H1 (cell line): ENCODE data around the gene WDR1. TPM values are rescaled to one million over a fixed set of nuclear protein-coding genes. Genes with fewer than 3 reads are reported as not detected.

Experiments
- CTCF ChIA-PET: fragments of 300-600 bp; sonication (Branson Sonifier 250); formaldehyde crosslinking; loops from one replicate; lab custom pipeline; 2021; ENCODE audit not compliant: partially characterized antibody; lab: Charles Lee
- POLR2A ChIA-PET: fragments of 300-600 bp; sonication (Branson Sonifier 250); formaldehyde crosslinking; loops from one replicate; lab custom pipeline; 2021; ENCODE audit warnings: inconsistent platforms; ENCODE audit not compliant: partially characterized antibody; lab: Charles Lee
- DNase-seq, 2 experiments: peaks; one replicate each; pipeline versions ENCODE4 v3.0.0 to v3.0.0-alpha.2; 2010 to 2022; ENCODE audit warnings: low spot score in 2 of 2, low read depth in 1 of 2, mixed read lengths in 1 of 2
- FAIRE-seq: peaks from 2 replicates; lab custom pipeline; 2011; peaks lifted over from hg19 to GRCh38; lab: Jason Lieb, UNC
- H2AFZ ChIP-seq: 2 replicates; pipeline ENCODE4 v1.8.1; 2012; ENCODE audit warnings: low read length, inconsistent platforms
- H2AK5ac ChIP-seq: 2 replicates; pipeline ENCODE4 v1.6.1; 2013; ENCODE audit warnings: low read depth, low read length
- H2BK120ac ChIP-seq: replicated peaks from 2 replicates; pipeline ENCODE3; 2013; ENCODE audit warnings: low read depth, low read length, inconsistent platforms
- H2BK12ac ChIP-seq: 2 replicates; pipeline ENCODE4 v1.6.1; 2013; ENCODE audit warnings: low read depth, low read length
- H2BK15ac ChIP-seq: 2 replicates; pipeline ENCODE4 v1.6.1; 2013; ENCODE audit warnings: low read length
- H2BK20ac ChIP-seq: 2 replicates; pipeline ENCODE4 v1.6.1; 2013; ENCODE audit warnings: low read length
- H2BK5ac ChIP-seq: 2 replicates; pipeline ENCODE4 v1.6.1; 2013; ENCODE audit warnings: low read depth, low read length
- H3K14ac ChIP-seq: 2 replicates; pipeline ENCODE4 v1.6.1; 2013; ENCODE audit warnings: inconsistent platforms; ENCODE audit not compliant: insufficient read length
- H3K18ac ChIP-seq: 2 replicates; pipeline ENCODE4 v1.6.1; 2013; ENCODE audit warnings: low read length; ENCODE audit errors: extremely low read depth
- H3K23ac ChIP-seq: 2 replicates; pipeline ENCODE4 v1.6.1; 2013; ENCODE audit warnings: inconsistent platforms; ENCODE audit not compliant: insufficient read length
- H3K23me2 ChIP-seq: 2 replicates; pipeline ENCODE4 v1.6.1; 2013; ENCODE audit warnings: low read depth, low read length
- H3K27ac ChIP-seq: 2 replicates; pipeline ENCODE4 v1.6.1; 2011; ENCODE audit warnings: low read depth, low read length, inconsistent platforms
- H3K27me3 ChIP-seq, 4 experiments: replicated peaks in 1 of 4; 1 replicate in 1 of 4; 2 replicates in 3 of 4; pipeline versions ENCODE4 v1.6.1 to v1.8.1; 2011 to 2013; ENCODE audit warnings: low read length in 3 of 4, mild to moderate bottlenecking in 3 of 4, inconsistent platforms in 2 of 4, mixed read lengths in 2 of 4, moderate library complexity in 1 of 4; ENCODE audit not compliant: control insufficient read depth in 3 of 4, insufficient read depth in 3 of 4; ENCODE audit errors: extremely low read depth in 1 of 4
- H3K36me3 ChIP-seq, 4 experiments: 2 replicates each; pipeline versions ENCODE4 v1.6.1 to v1.8.1; 2011 to 2013; ENCODE audit warnings: mild to moderate bottlenecking in 4 of 4, low read length in 3 of 4, moderate library complexity in 2 of 4, control low read depth in 1 of 4, inconsistent platforms in 1 of 4; ENCODE audit not compliant: insufficient read depth in 4 of 4, control insufficient read depth in 2 of 4
- H3K4ac ChIP-seq: replicated peaks from 2 replicates; pipeline ENCODE3; 2013; ENCODE audit warnings: low read length, low read depth, mixed read lengths, inconsistent platforms; ENCODE audit not compliant: insufficient read length
- H3K4me1 ChIP-seq, 4 experiments: replicated peaks in 1 of 4; 1 replicate in 1 of 4; 2 replicates in 3 of 4; pipeline versions ENCODE4 v1.6.1 to v1.8.1; 2011 to 2013; ENCODE audit warnings: low read length in 3 of 4, inconsistent platforms in 2 of 4, mixed read lengths in 1 of 4; ENCODE audit not compliant: insufficient read depth in 4 of 4, control insufficient read depth in 3 of 4
- H3K4me2 ChIP-seq, 2 experiments: 2 replicates each; pipeline versions ENCODE4 v1.6.1 to v1.8.1; 2011 to 2013; ENCODE audit warnings: low read depth in 2 of 2, low read length in 2 of 2, control low read depth in 1 of 2, inconsistent platforms in 1 of 2, mild to moderate bottlenecking in 1 of 2; ENCODE audit not compliant: insufficient read depth in 1 of 2
- H3K4me3 ChIP-seq, 4 experiments: fragments of 200-600, 300-600 bp in 1 of 4; sonication (generic), shearing (Covaris generic), sonication (Bioruptor Twin) in 1 of 4; 2 replicates each; pipeline versions ENCODE4 v1.5.1 to v1.8.1; 2011 to 2016; ENCODE audit warnings: low read length in 4 of 4, low read depth in 3 of 4, control low read depth in 2 of 4, inconsistent platforms in 2 of 4, mild to moderate bottlenecking in 2 of 4, mixed read lengths in 1 of 4, moderate library complexity in 1 of 4; ENCODE audit not compliant: insufficient read depth in 2 of 4; ENCODE audit errors: extremely low read depth in 1 of 4
- H3K56ac ChIP-seq: replicated peaks from 2 replicates; pipeline ENCODE3; 2013; ENCODE audit warnings: low read depth, mild to moderate bottlenecking, mixed read lengths, low read length, inconsistent platforms; ENCODE audit not compliant: insufficient read length
- H3K79me1 ChIP-seq: 2 replicates; pipeline ENCODE4 v1.6.1; 2013; ENCODE audit warnings: low read depth, low read length, control low read depth
- H3K79me2 ChIP-seq, 2 experiments: 2 replicates each; pipeline versions ENCODE4 v1.6.1 to v1.8.1; 2012 to 2013; ENCODE audit warnings: low read length in 2 of 2, mild to moderate bottlenecking in 2 of 2, inconsistent platforms in 1 of 2; ENCODE audit not compliant: insufficient read depth in 2 of 2, control insufficient read depth in 1 of 2
- H3K9ac ChIP-seq, 4 experiments: replicated peaks in 1 of 4; 1 replicate in 1 of 4; 2 replicates in 3 of 4; pipeline versions ENCODE4 v1.6.1 to v1.8.1; 2011 to 2013; ENCODE audit warnings: low read depth in 3 of 4, low read length in 3 of 4, control low read depth in 2 of 4, mild to moderate bottlenecking in 2 of 4, moderate library complexity in 2 of 4, inconsistent platforms in 1 of 4; ENCODE audit errors: extremely low read depth in 1 of 4
- H3K9me3 ChIP-seq, 2 experiments: 2 replicates each; pipeline versions ENCODE4 v1.6.1 to v1.8.1; 2012 to 2013; ENCODE audit warnings: mild to moderate bottlenecking in 2 of 2, moderate library complexity in 2 of 2, control low read depth in 1 of 2, inconsistent platforms in 1 of 2, low read depth in 1 of 2, low read length in 1 of 2, mixed read lengths in 1 of 2; ENCODE audit not compliant: insufficient read depth in 2 of 2
- H4K20me1 ChIP-seq, 2 experiments: replicated peaks in 1 of 2; 2 replicates each; pipeline versions ENCODE3 to v1.8.1; 2011 to 2013; ENCODE audit warnings: inconsistent platforms in 2 of 2, low read length in 2 of 2, mild to moderate bottlenecking in 1 of 2; ENCODE audit not compliant: insufficient read depth in 2 of 2, control insufficient read depth in 1 of 2
- H4K5ac ChIP-seq: 2 replicates; pipeline ENCODE4 v1.6.1; 2013; ENCODE audit warnings: low read length, low read depth, mixed read lengths, inconsistent platforms; ENCODE audit not compliant: insufficient read length
- H4K8ac ChIP-seq: 2 replicates; pipeline ENCODE4 v1.8.0; 2013; ENCODE audit warnings: mild to moderate bottlenecking, moderate library complexity, low read length, inconsistent platforms; ENCODE audit not compliant: insufficient read depth; ENCODE audit errors: extremely low read depth
- H4K91ac ChIP-seq: replicated peaks from 2 replicates; pipeline ENCODE3; 2013; ENCODE audit warnings: low read length, mixed read lengths, inconsistent platforms; ENCODE audit not compliant: insufficient read length
- ATF3 ChIP-seq: IDR thresholded peaks from 2 replicates; pipeline ENCODE4 v1.6.1; 2011; ENCODE audit warnings: low read depth, mild to moderate bottlenecking, low read length; ENCODE audit not compliant: insufficient read depth
- CTCF ChIP-seq, 3 experiments: IDR thresholded peaks; 1 replicate in 2 of 3; 2 replicates in 1 of 3; pipeline versions ENCODE4 v1.5.1 to v1.6.1; 2011; ENCODE audit warnings: low read length in 3 of 3, mild to moderate bottlenecking in 3 of 3, inconsistent platforms in 2 of 3, low read depth in 1 of 3, moderate library complexity in 1 of 3; ENCODE audit not compliant: insufficient read depth in 1 of 3; ENCODE audit errors: control extremely low read depth in 1 of 3
- JUND ChIP-seq: IDR thresholded peaks from 2 replicates; pipeline ENCODE4 v1.6.1; 2011; ENCODE audit warnings: mild to moderate bottlenecking, improper control_type of control experiment, low read length
- RBBP5 ChIP-seq: IDR thresholded peaks from 2 replicates; pipeline ENCODE4 v1.7.1; 2012; ENCODE audit warnings: low read depth, mild to moderate bottlenecking, inconsistent platforms, low read length, moderate library complexity, borderline replicate concordance
- USF2 ChIP-seq: IDR thresholded peaks from 2 replicates; pipeline ENCODE4 v1.6.1; 2011; ENCODE audit warnings: low read length, improper control_type of control experiment
- WGBS, 2 experiments: shearing (Covaris generic) in 1 of 2; methylation state at CpG; one replicate each; pipeline versions ENCODE4 v1.1.6 to v1.1.7; 2013 to 2015; ENCODE audit warnings: low lambda C conversion rate in 2 of 2, mixed read lengths in 2 of 2, inconsistent platforms in 1 of 2, low coverage in 1 of 2, missing lambda C conversion rate in 1 of 2; ENCODE audit not compliant: insufficient replicate concordance in 2 of 2, insufficient coverage in 1 of 2, insufficient read length in 1 of 2; ENCODE audit errors: extremely low coverage in 1 of 2, missing lambda C conversion rate in 1 of 2; 5-methylcytosine and 5-hydroxymethylcytosine counted together
- polyA plus RNA-seq, 7 experiments: library from polyadenylated mRNA; depleted of rRNA in 3 of 7; stranded (reverse) in 5 of 7; unstranded in 2 of 7; fragments of >200 nt in 5 of 7; fragments of 200-250 nt in 2 of 7; gene quantifications; 1 replicate in 5 of 7; 2 replicates in 1 of 7; 4 replicates in 1 of 7; pipeline versions ENCODE4 v1.2.1 to v1.2.3, GENCODE V29; 2011 to 2013; ENCODE audit warnings: missing spikeins in 2 of 7, mixed read lengths in 2 of 7
- total RNA-seq: library from RNA; stranded (reverse); fragmentation: NEBNext Ultra II Directional; extraction: Animal tissue kit (Norgen Biotek cat#: 25700); gene quantifications from 2 replicates; pipeline ENCODE4 v1.2.1, GENCODE V29; 2021

The WDR1 gene
- total and polyA plus RNA-seq, 2 of the 8 experiments (the other 6 are each of a cell fraction or from before 2014, with no cell fraction given): 315 to 377 TPM

- Histone ChIP-seq H2BK20ac (no peak overlapping the region), H4K20me1 (no peaks in the 10 kb centered on the region), H4K91ac (no peak overlapping the region), H3K18ac (no peak overlapping the region), H3K27me3 (peaks cover 0 to 8% (median 0%) of the 10 kb centered on the region in 4 experiments; a peak in 2 of 7 replicates), H3K23ac (no peak overlapping the region), H3K9me3 (no peaks in the 10 kb centered on the region), H2BK120ac (no peak overlapping the region), H2AK5ac (no peak overlapping the region), H4K8ac (no peak overlapping the region), H3K79me1 (no peaks in the 10 kb centered on the region), H3K23me2 (no peaks in the 10 kb centered on the region), H2BK12ac (no peak overlapping the region), H3K79me2 (no peaks in the 10 kb centered on the region), H3K56ac (no peak overlapping the region), H3K4ac (no peak overlapping the region), H3K4me3 (peak overlapping the region in 1 of 4 experiments; percentile 23; a peak in 1 of 8 replicates), H3K9ac (no peak overlapping the region), H3K4me1 (no peaks in the 10 kb centered on the region), H4K5ac (no peak overlapping the region), H3K27ac (no peak overlapping the region), H3K14ac (no peak overlapping the region), H2BK15ac (no peak overlapping the region), H3K36me3 (no peaks in the 10 kb centered on the region), H2AFZ (0 out of 2 replicates have a peak overlapping the region, but pooled peaks have one; percentile 48), H3K4me2 (peak overlapping the region; percentile 0 to 25; a peak in 1 of 4 replicates), H2BK5ac (no peak overlapping the region)
- CTCF ChIA-PET: interaction anchor here (0.8 to 3.1 kb wide), 41 partner anchors 9 to 396 kb away, joined by 3 to 33 read pairs (median 4); no protein-coding TSS in a partner anchor
- POLR2A ChIA-PET: interaction anchor here (0.9 to 1.8 kb wide), 4 partner anchors 20 to 30 kb away, joined by 4 to 9 read pairs (median 5); partner anchors contain the start of gene WDR1
- FAIRE-seq: peak; percentile 28
- 49% methylated on average over 10 of the region's 10 CpGs; no CpG with 5 or more reads in 1 of the 2 experiments for WGBS, 2 experiments
- DNase-seq: peak in 1 of 2 experiments; percentile 68
- TF ChIP-seq ATF3 (no peak), CTCF (IDR thresholded peaks at IDR 0.05; ENCODE audit: control extremely low read depth in 1 of 3, insufficient read depth in 1 of 3, low read depth in 1 of 3, low read length in 3 of 3) (peak; percentile 72 to 81 (median 79)), USF2 (no peak), RBBP5 (no peak), JUND (no peak)
Observed at GRCh38 chr4:10140866-10141759, 24.5 kb upstream of the WDR1 start.
